Lower lobe of right lung (tissue), 2 donors: ENCODE measurements around the gene FALEC. TPM values are rescaled to one million over a fixed set of nuclear protein-coding genes. Genes with fewer than 3 reads are reported as not detected.
A peak's percentile ranks its signal among the peaks of the same experiment; 100 is the strongest.
"Not testable (repeated sequence)": the region's sequence is repeated elsewhere in the genome, so short reads cannot be mapped to it uniquely, and the experiment has no call there.

Experiments used
- ATAC-seq, 2 donors: fragments of 200-7000 bp; cut with Tn5 transposase; one replicate each; pipeline ENCODE4 v1.9.1; 2020 to 2022; ENCODE audit warnings: mild to moderate bottlenecking in 2 of 2, moderate library complexity in 2 of 2
- DNase-seq: peaks from one replicate; pipeline ENCODE4 v3.0.0-alpha.2; 2020
- H3K27ac ChIP-seq: fragments of 200-600 bp; one replicate; pipeline ENCODE4 v1.8.0; 2022
- H3K27me3 ChIP-seq: fragments of 200-600 bp; one replicate; pipeline ENCODE4 v1.8.0; 2022; ENCODE audit warnings: low read depth
- H3K36me3 ChIP-seq: fragments of 200-600 bp; one replicate; pipeline ENCODE4 v1.8.0; 2022; ENCODE audit warnings: mild to moderate bottlenecking
- H3K4me1 ChIP-seq: fragments of 200-600 bp; one replicate; pipeline ENCODE4 v1.8.0; 2022
- H3K4me3 ChIP-seq: fragments of 200-600 bp; one replicate; pipeline ENCODE4 v1.8.0; 2022; ENCODE audit warnings: mild to moderate bottlenecking
- H3K9me3 ChIP-seq: fragments of 200-600 bp; one replicate; pipeline ENCODE4 v1.8.0; 2022
- intact Hi-C: fragments of 100-400 bp; cut with DNase I; formaldehyde crosslinking; loops from one replicate; pipeline ENCODE4 v1.11.0; 2022
- total RNA-seq: library from RNA; stranded (reverse); fragmentation: NEBNext Ultra II Directional; extraction: Animal tissue kit (Norgen Biotek cat#: 25700); gene quantifications from one replicate; pipeline ENCODE4 v1.2.1, GENCODE V29; 2021
- TF ChIP-seq, protein P1 (sequence below): fragments of 200-600 bp; IDR thresholded peaks from one replicate; pipeline ENCODE4 v1.8.0; 2022; ENCODE audit warnings: antibody characterized with exemption, mild to moderate bottlenecking
- donor health status: DM: no; HTN: yes; CAD: no; lungs with severe emphysema.

FALEC gene
- total RNA-seq, 1 donor from 2014 or later, result not detected

DNA sequence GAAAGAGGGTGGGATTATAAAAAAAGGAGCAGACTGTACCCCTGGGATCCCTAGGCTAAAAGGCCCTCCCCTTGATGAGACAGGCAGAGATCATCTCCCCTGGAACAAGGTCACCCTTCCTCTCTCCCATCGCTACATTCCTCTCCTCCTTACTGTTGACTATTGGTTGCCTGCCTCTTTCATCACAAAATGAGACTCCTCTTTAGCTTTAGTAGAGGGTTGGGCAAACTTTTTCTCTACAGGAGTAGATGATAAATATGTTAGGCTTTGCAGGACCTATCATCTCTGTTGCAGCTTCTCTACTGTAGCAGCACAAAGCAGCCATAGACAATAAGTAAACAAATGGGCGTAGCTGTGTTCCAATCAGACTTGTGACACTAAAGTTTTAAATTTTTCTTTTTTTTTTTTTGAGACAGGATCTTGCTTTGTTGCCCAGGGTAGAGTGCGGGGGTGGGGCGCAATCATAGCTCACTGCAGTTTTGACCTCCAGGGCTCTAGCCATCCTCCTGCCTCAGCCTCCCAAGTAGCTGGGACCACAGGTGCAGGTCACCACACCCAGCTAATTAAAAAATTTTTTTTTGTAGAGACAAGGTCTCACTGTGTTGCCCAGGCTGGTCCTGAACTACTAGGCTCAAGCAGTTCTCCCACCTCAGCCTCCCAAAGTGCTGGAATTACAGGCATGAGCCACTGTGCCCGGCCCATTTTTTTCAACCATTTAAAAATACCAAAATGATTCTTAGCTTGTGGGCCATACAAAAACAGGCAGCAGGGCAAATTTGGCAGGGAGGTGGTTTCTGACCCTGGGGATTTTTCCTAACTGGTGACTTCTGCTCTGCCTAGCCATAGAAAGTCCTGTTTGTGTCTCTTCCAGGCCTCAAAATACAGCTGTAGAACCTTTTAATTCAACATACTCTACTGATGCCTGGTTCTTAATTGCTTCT, 48.8 kb downstream of the FALEC start:
- intact Hi-C loops, result no loop called here
- Histone ChIP-seq H3K27me3 (no peaks in the 10 kb centered on the region), H3K27ac (peak overlapping the region; percentile 99), H3K4me1 (peaks cover 89% of the 10 kb centered on the region), H3K9me3 (no peaks in the 10 kb centered on the region), H3K36me3 (no peaks in the 10 kb centered on the region), H3K4me3 (peak overlapping the region; percentile 12)
- no peak for DNase-seq
- TF ChIP-seq, protein P1, sequence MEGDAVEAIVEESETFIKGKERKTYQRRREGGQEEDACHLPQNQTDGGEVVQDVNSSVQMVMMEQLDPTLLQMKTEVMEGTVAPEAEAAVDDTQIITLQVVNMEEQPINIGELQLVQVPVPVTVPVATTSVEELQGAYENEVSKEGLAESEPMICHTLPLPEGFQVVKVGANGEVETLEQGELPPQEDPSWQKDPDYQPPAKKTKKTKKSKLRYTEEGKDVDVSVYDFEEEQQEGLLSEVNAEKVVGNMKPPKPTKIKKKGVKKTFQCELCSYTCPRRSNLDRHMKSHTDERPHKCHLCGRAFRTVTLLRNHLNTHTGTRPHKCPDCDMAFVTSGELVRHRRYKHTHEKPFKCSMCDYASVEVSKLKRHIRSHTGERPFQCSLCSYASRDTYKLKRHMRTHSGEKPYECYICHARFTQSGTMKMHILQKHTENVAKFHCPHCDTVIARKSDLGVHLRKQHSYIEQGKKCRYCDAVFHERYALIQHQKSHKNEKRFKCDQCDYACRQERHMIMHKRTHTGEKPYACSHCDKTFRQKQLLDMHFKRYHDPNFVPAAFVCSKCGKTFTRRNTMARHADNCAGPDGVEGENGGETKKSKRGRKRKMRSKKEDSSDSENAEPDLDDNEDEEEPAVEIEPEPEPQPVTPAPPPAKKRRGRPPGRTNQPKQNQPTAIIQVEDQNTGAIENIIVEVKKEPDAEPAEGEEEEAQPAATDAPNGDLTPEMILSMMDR, result no peak
- ATAC-seq, result no peak

DNA sequence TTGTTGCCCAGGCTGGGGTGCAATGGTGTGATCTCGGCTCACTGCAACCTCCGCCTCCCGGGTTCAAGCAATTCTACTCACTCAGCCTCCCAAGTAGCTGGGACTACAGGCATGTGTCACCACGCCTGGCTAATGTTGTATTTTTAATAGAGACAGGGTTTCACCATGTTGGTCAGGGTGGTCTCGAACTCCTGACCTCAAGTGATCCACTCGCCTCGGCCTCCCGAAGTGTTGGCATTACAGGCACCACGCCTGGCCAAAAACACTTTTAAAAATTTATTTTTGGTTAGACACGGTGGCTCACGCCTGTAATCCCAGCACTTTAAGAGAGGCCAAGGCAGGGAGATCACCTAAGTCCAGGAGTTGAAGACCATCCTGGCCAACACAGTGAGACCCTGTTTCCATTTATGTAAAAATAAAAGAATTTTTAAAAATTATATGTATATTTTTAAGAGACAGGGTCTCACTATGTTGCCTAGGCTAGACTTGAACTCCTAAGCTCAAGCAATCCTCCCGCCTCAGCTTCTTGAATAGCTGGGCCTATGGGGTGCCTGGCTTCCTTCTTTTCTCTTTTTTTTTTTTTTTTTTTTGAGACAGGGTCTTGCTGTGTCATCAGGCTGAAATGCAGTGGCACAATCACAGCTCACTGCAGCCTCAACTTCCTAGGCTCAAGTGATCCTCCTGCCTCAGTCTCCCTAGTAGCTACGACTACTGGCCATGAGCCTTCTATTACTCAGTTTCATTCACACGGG, 49.9 kb downstream of the FALEC start:
- H3K36me3 ChIP-seq, DNase-seq, H3K27me3 ChIP-seq, ATAC-seq, intact Hi-C loops, H3K4me3 ChIP-seq, H3K9me3 ChIP-seq: not testable (repeated sequence)
- Histone ChIP-seq H3K4me1 (peaks cover 89% of the 10 kb centered on the region), H3K27ac (peak overlapping the region; percentile 99)

DNA sequence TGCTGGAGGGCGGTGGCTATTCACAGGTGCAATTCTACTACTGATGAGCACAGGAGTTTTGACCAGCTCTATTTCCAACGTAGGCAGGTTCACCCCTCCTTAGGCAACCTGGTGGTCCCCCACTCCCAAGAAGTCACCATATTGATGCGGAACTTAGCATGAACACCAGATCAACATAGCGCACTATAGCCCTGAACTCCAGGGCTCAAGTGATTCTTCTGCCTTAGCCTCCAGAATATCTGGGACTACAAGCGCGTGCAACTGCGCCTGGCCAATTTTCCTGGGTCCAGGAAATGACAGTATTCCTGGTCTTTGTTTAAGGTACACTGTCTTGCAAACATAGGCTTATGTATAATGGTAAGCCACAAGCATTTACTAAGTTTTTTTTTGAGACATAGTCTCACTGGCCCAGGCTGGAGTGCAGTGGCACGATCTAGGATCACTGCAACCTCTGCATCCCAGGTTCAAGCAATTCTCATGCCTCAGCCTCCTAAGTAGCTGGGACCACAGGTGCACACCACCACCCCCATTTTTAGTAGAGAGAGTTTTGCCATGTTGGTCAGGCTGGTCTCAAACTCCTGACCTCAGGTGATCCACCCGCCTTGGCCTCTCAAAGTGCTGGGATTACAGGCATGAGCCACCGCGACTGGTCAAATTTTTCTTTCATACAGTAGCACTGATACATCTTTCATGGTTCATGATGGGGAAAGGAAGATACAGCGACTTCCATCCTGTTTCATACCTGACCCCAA, 51.2 kb downstream of the FALEC start:
- Histone ChIP-seq H3K9me3 (no peaks in the 10 kb centered on the region), H3K36me3 (peaks cover 13% of the 10 kb centered on the region), H3K27ac (peak overlapping the region; percentile 99), H3K27me3 (no peaks in the 10 kb centered on the region), H3K4me3 (peak overlapping the region; percentile 51), H3K4me1 (peaks cover 98% of the 10 kb centered on the region)
- DNase-seq, result no peak
- intact Hi-C loops, result no loop called here
- TF ChIP-seq, protein P1, result no peak
- no peak for ATAC-seq

DNA sequence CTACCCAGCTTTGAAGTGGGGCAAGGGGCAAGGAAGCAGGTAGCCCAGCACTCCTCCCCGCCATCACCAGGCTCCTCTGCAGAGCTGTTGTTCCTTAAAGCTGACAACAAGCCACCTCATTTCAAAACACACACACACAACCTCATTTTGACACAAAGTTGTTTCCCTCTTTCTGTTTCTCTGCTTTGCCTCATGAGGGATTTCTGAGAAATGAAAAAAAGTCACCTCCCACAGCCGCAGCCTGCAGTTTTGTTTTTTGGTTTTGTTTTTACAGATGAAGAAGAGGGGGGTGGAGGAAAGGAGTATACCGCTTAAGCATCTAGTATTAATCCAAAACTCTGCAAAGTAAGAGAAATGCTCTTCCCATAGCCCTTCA, 51.8 kb downstream of the FALEC start:
- ATAC-seq, result peak; percentile 0 to 1
- no peaks in the 10 kb centered on the region for H3K27me3 ChIP-seq
- intact Hi-C loops, result no loop called here
- no peak for DNase-seq
- peak overlapping the region; percentile 99 for H3K27ac ChIP-seq
- H3K4me3 ChIP-seq, result peak overlapping the region; percentile 51
- peaks cover 100% of the 10 kb centered on the region for H3K4me1 ChIP-seq
- TF ChIP-seq, protein P1, result no peak
- no peaks in the 10 kb centered on the region for H3K9me3 ChIP-seq
- H3K36me3 ChIP-seq, result peaks cover 19% of the 10 kb centered on the region

DNA sequence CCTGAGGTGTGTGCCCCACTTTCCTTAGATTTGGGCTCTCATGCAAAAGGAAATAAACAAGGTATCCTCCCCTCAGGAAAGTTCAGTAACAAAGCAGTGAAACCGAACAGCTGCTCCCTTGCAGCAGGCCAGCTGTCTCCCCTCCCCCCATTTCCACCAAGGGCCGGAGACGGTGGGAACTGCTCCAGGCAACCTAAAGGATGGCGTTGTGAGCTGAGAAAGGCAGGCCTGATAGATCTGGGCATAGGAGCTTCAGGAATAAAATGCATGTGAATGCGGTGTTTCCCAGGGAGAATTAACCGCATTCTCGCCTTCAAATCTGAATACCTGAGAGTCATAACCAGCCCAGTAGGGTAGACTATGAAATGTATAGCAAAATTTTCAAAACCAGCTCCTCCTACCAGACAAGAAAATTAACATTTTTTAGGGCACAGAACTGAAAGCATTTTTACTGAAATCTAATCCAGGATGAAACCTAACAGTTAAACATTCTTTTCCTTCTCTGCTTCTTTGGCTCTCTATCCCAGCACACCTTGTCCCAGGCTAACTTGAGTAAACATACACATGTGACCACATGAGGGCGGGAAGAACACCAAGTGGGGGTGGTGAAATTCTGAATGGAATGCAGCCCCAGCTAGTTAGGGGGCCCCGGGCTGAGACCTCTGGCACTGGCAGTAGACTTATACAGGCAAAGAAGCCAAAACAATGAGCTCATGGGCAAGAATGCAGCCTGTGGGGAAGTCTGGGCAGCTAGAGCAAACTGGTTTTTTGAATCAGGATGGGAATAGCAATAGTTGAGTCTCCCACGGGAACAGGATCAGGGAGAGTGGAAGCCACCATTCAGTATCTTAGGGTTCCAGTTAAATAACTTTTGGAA, 52.4 kb downstream of the FALEC start:
- Histone ChIP-seq H3K4me3 (peak overlapping the region; percentile 51), H3K36me3 (peaks cover 25% of the 10 kb centered on the region), H3K4me1 (peaks cover 100% of the 10 kb centered on the region), H3K27ac (peak overlapping the region; percentile 99), H3K9me3 (no peaks in the 10 kb centered on the region), H3K27me3 (no peaks in the 10 kb centered on the region)
- TF ChIP-seq, protein P1, result no peak
- intact Hi-C loops, result no loop called here
- DNase-seq, result peak; percentile 91
- peak; percentile 68 to 79 for ATAC-seq
